Hematopoietic multipotent progenitor cell treated with erythropoietin and hydrocortisone succinate and interleukin-3 and kit ligand, for 4 days (in vitro differentiated cells): ENCODE data around the gene RFX5.
"Not testable (repeated sequence)": the region's sequence is repeated elsewhere in the genome, so short reads cannot be mapped to it uniquely, and the experiment has no call there.

ENCODE experiments used
- DNase-seq: peaks from one replicate; pipeline ENCODE4 v3.0.0-alpha.2; 2015

The RFX5 gene

GRCh38 chr1:151361883-151362282 is 14.8 kb upstream of the RFX5 start:
- no peak for DNase-seq

- DNase-seq = no peak
These were observed 9.6 kb upstream of the RFX5 start for GRCh38 chr1:151356696-151357095.

GRCh38 chr1:151352021-151352718 is 5.1 kb upstream of the RFX5 start:
- peak; percentile 61 for DNase-seq

DNA sequence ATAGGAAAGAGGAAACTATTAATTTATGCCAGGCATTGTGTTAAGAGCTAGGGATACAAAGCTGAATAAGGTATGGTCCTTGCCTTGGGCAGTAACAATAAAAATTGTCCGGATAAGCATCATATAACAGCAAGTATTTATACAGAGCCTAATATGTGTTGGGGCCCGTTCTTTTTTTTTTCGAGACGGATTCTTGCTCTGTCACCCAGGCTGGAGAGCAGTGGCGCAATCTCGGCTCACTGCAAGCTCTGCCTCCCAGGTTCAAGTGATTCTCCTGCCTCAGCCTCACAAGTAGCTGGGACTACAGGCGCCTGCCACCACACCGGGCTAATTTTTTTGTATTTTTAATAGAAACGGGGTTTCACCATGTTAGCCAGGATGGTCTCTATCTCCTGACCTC is 3.3 kb upstream of the RFX5 start:
- not testable (repeated sequence) for DNase-seq

GRCh38 chr1:151347523-151348246 is 633 bp upstream of the RFX5 start:
- DNase-seq = no peak

- DNase-seq = peak; percentile 41
These were observed 827 bp downstream of the RFX5 start for GRCh38 chr1:151346082-151346768.

DNA sequence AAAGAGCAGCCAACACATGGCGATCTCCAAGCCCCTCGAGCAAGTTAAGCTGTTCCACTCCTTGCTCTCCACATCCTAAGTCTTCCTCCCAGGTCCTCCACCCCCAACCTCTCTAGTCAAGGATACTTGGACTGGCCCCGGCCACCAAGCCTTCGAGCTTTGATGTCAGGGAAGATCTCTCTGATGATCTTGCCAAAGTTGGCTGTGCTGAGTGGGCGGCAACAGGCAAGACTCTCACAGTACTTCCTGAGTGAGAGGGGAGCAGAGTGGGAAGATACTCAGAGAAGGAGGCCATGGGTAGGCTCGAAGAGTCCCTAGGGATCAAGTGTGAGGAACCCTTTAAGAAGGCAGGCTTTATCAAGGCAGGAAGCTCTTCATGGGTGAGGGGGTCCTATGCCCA is 2.8 kb downstream of the RFX5 start:
- no peak for DNase-seq

GRCh38 chr1:151343587-151343986 is 3.5 kb downstream of the RFX5 start:
- no peak for DNase-seq

- no peak for DNase-seq
These were observed 4.5 kb downstream of the RFX5 start for GRCh38 chr1:151342569-151342968.

GRCh38 chr1:151342021-151342420 is 5.0 kb downstream of the RFX5 start:
- DNase-seq = no peak

DNA sequence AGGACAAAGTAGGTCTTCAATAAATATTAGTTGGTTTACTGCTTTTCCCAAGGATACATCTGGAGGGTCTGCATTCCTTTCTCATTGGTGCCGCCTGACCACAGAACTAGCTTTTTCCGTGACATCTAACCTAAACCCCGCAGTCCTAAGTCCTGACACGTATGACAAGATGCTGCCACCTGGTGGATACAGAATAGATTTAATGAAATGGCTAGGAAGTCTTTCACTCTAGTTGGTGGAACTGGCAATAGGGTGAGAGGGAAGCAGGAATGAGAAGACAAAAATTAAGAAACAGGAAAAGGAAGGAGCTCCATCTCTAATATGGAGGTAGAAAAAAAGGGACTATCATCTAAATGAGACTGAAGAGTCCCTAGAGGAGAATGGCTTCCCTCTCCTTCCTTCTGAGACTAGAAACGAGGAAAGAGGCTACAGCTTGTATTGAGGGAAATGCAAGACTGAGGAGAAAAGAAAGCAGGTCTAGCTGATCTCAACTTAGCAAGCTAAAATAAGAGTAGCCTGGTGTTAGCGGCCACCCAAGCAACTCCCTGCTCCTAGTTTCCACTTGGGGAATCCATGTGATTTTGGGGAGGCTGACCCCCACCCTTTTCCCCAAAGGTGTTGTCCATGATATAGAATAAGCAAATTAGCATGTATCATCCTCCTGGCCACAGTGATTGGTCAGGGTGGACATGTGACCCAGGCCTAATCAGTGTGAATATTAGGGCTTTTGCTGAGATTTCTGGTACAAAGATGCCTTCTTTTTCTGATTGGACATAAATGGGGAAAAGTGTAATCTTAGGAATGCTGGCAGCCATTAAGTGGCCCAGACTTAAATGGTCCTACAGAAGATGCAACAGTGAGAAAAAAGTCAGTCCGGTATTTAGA is 5.9 kb downstream of the RFX5 start:
- peak; percentile 95 for DNase-seq

GRCh38 chr1:151336556-151336955 is 10.5 kb downstream of the RFX5 start:
- DNase-seq = no peak

- DNase-seq = no peak
These were observed 12.2 kb downstream of the RFX5 start for GRCh38 chr1:151334822-151335221.

- no peak for DNase-seq
These were observed 19.0 kb downstream of the RFX5 start for GRCh38 chr1:151327903-151328674.

- peak; percentile 100 for DNase-seq
These were observed 19.7 kb downstream of the RFX5 start, which contains the start of gene PI4KB for GRCh38 chr1:151327223-151327902. Gene PI4KB (minus strand): TSS chr1:151327416. CDS start chr1:151316481, 10,935 bp downstream.

- DNase-seq = peak; percentile 86
These were observed 20.3 kb downstream of the RFX5 start for GRCh38 chr1:151326619-151327222.

GRCh38 chr1:151325646-151326429 is 21.2 kb downstream of the RFX5 start:
- no peak for DNase-seq

DNA sequence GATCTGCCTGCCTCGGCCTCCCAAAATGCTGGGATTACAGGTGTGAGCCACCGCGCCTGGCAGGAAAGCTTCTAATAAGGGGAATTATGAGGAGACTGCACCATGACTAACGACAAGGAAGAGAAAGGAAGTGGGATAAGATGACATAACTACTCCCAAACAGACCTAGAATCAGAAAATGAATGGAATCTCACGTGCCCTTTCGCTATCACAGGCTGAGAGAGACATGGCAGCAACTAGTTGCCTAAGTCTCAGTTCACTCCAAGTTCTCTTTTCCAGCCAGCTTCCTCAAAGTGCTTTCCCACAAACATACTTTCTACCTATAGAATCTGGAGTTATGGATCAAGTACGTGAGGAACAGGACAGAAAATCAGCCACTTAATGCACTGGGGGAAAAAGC is 21.8 kb downstream of the RFX5 start:
- DNase-seq = no peak

- no peak for DNase-seq
These were observed 22.6 kb downstream of the RFX5 start for GRCh38 chr1:151324390-151324930.

DNA sequence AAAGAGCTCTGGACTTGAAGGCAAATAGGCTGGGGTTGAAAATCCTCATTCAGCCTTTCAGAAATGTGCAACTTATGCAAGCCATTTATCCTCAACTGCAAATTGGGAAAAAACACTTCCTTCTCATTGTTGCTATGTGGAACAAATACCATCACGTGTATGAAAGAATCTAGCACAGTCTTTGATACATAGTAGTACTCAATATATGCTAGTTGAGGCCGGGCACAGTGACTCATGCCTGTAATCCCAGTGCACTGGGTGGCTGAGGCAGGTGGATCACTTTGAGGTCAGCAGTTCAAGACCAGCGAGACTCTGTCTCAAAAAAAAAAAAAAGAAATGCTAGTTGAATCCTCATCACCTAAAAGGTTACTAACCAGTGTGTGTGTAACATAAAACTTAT is 28.1 kb downstream of the RFX5 start:
- DNase-seq = no peak
